NCI-H146 treated with DMSO at 0.1 percent for 48 hours (cell line): ENCODE measurements around the gene SLCO1B3.
A peak's percentile ranks its signal among the peaks of the same experiment; 100 is the strongest.
"Not testable (repeated sequence)": the region's sequence is repeated elsewhere in the genome, so short reads cannot be mapped to it uniquely, and the experiment has no call there.

Source experiments
- DNase-seq: peaks from one replicate; lab custom pipeline; 2025; ENCODE audit not compliant: unreplicated experiment; lab: John Stamatoyannopoulos, UW

Gene SLCO1B3

GRCh38 chr12:20810487-20810886, at the start of gene SLCO1B3:
TSS of gene SLCO1B3 (plus strand) at chr12:20810705. CDS start at chr12:20815739, 5,034 bp downstream.
- DNase-seq, result no peak

GRCh38 chr12:20777420-20777819, 33.1 kb upstream of the SLCO1B3 start:
- DNase-seq, result no peak

- DNase-seq, result no peak
Measured at GRCh38 chr12:20778969-20779368, 31.5 kb upstream of the SLCO1B3 start.

- DNase-seq, result not testable (repeated sequence)
Measured at GRCh38 chr12:20779971-20780370, 30.5 kb upstream of the SLCO1B3 start.

- not testable (repeated sequence) for DNase-seq
Measured at GRCh38 chr12:20783796-20784357, 26.6 kb upstream of the SLCO1B3 start.

- no peak for DNase-seq
Measured at GRCh38 chr12:20792971-20793370, 17.5 kb upstream of the SLCO1B3 start.

GRCh38 chr12:20798554-20798953, 12.0 kb upstream of the SLCO1B3 start:
- DNase-seq, result peak; percentile 18

- no peak for DNase-seq
Measured at GRCh38 chr12:20800160-20800559, 10.3 kb upstream of the SLCO1B3 start.

- no peak for DNase-seq
Measured at GRCh38 chr12:20801035-20801434, 9.5 kb upstream of the SLCO1B3 start.

- no peak for DNase-seq
Measured at GRCh38 chr12:20805921-20806320, 4.6 kb upstream of the SLCO1B3 start.

- DNase-seq, result peak; percentile 52
Measured at GRCh38 chr12:20807192-20808080, 3.1 kb upstream of the SLCO1B3 start.

GRCh38 chr12:20808521-20808920, 2.0 kb upstream of the SLCO1B3 start:
- no peak for DNase-seq

GRCh38 chr12:20815574-20815973, 5.1 kb downstream of the SLCO1B3 start:
- DNase-seq, result no peak

- DNase-seq, result no peak
Measured at GRCh38 chr12:20822415-20822814, 11.9 kb downstream of the SLCO1B3 start.

- no peak for DNase-seq
Measured at GRCh38 chr12:20822925-20823324, 12.4 kb downstream of the SLCO1B3 start.

GRCh38 chr12:20829919-20830318, 19.4 kb downstream of the SLCO1B3 start:
- no peak for DNase-seq

GRCh38 chr12:20830456-20830855, 20.0 kb downstream of the SLCO1B3 start:
- DNase-seq, result no peak

GRCh38 chr12:20832911-20833310, 22.4 kb downstream of the SLCO1B3 start:
- no peak for DNase-seq

GRCh38 chr12:20852649-20853048, 42.1 kb downstream of the SLCO1B3 start:
- DNase-seq, result no peak

- no peak for DNase-seq
Measured at GRCh38 chr12:20863056-20863455, 52.6 kb downstream of the SLCO1B3 start.

- DNase-seq, result no peak
Measured at GRCh38 chr12:20865873-20866272, 55.4 kb downstream of the SLCO1B3 start.

- DNase-seq, result no peak
Measured at GRCh38 chr12:20868277-20868676, 57.8 kb downstream of the SLCO1B3 start.
